Measurements from ENCODE around the gene PBX1.

PBX1 gene

GRCh38 chr1:164667600-164667999 lies 108.6 kb downstream of the PBX1 start:
- TF ChIP-seq CTCF (IDR thresholded peaks at IDR 0.05; ENCODE audit: insufficient read depth, missing control alignments) = no peak
- DNase-seq (ENCODE audit: insufficient read length, low spot score) (no peak), FAIRE-seq (no peak)

DNA sequence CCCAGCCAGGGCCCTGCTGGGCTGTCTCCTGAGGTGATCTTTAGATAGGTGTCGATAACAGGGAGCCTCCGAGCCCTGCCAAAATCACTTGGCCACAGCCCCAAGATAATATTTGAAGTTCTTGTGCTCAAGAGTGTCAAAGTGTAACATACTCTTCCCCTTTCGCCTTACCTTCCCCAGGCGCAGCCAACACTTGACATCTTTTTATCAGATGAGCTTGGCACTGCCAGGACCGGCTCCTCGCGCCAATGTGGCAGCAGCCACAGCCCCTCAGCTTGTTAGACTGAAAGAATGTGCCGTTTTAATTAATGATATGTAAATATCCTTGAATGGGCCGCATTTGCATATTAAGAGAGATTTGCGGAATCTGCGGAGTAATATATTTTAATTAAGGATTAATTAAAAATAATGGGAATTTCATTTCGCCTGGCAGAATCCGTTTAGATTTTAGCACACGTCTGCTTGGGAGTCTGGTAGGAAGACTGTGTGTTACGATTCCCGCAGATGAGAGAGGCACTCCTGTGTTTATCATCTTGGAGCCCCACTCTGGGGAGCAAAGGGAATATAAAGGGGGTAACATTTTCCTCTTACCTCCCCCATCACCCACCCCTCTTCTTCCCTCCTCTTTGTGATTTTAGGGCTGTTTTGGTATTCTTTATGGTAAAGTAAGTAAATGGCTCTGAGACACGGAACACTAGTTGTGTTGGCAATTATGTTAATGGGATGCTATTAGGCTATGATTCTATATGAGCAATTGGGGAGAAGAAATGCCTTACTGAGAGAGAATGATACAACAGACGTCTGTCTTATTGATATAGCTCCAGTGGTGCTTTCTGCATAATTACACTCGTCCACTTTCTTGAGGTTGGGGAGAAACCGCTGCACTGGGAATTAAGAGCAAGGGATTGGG lies 109.8 kb downstream of the PBX1 start:
- FAIRE-seq (no peak), DNase-seq (ENCODE audit: insufficient read length, low spot score) (no peak)
- no peak for TF ChIP-seq CTCF (IDR thresholded peaks at IDR 0.05; ENCODE audit: insufficient read depth, missing control alignments)

- DNase-seq (ENCODE audit: insufficient read length, low spot score) (no peak), FAIRE-seq (no peak)
- no peak for TF ChIP-seq CTCF (IDR thresholded peaks at IDR 0.05; ENCODE audit: insufficient read depth, missing control alignments)
These were observed 111.0 kb downstream of the PBX1 start for GRCh38 chr1:164670026-164670425.

- DNase-seq (ENCODE audit: insufficient read length, low spot score) (no peak), FAIRE-seq (no peak)
These were observed 111.8 kb downstream of the PBX1 start for GRCh38 chr1:164670786-164671185.

GRCh38 chr1:164671323-164671965 lies 112.5 kb downstream of the PBX1 start:
- no peak for TF ChIP-seq CTCF (IDR thresholded peaks at IDR 0.05; ENCODE audit: insufficient read depth, missing control alignments)
- FAIRE-seq (peak; percentile 78), DNase-seq (ENCODE audit: insufficient read length, low spot score) (no peak)

More at GRCh38 chr1:164670786-164671185, 111.8 kb downstream of the PBX1 start:
- TF ChIP-seq CTCF (IDR thresholded peaks at IDR 0.05; ENCODE audit: insufficient read depth, missing control alignments) = no peak

DNA sequence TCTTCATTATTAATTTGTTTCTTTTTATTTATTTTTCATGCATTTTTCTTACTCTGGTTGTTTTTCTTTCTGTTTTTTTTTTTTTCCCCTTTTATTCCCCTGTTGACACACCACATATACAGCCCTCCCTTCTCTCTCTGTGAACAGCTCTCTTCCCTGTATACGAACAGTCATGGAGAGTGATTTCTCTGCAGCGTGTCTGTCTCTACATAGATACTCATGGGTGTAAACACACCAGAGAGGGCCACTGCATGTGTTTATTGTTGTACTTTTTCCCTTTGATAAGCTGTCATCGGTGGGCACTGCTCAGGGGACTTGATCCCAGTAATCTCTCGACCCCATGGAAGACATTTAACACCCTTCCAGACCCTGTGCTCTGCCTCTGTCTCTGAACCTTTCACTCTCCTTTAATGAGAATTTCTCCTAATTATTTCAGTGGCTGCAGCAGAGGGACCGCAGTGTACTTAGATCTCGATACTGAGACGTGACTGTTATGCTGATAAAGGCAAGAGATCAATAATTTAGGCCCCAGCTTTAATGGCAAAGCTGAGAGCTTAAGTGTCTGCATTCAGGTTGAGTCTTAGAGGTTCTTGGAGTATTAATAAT lies 113.1 kb downstream of the PBX1 start:
- DNase-seq (ENCODE audit: insufficient read length, low spot score) = no peak
- FAIRE-seq = peak; percentile 55
- no peak for TF ChIP-seq CTCF (IDR thresholded peaks at IDR 0.05; ENCODE audit: insufficient read depth, missing control alignments)
